Calu3 (cell line): ENCODE results near the gene CNTNAP4. TPM values are rescaled to one million over a fixed set of nuclear protein-coding genes. Genes with fewer than 3 reads are reported as not detected.

ENCODE experiments used
- BruUV-seq: library from RNA; stranded (reverse); fragments of 400-500 nt; replicated peaks from 2 replicates; lab custom pipeline; 2021; lab: Mats Ljungman, UMichigan
- CTCF ChIA-PET: fragments of 300-600 bp; sonication (Branson Sonifier 250); formaldehyde crosslinking; loops from one replicate; lab custom pipeline; 2022; ENCODE audit warnings: antibody characterized with exemption; lab: Charles Lee
- DNase-seq: peaks from one replicate; pipeline ENCODE4 v3.0.0; 2022
- H3K27ac Mint-ChIP-seq: one replicate; pipeline ENCODE4 v1.8.0; 2022; ENCODE audit warnings: mixed read lengths; ENCODE audit not compliant: unreplicated experiment
- H3K27me3 Mint-ChIP-seq: one replicate; pipeline ENCODE4 v1.8.0; 2022; ENCODE audit warnings: mixed read lengths; ENCODE audit not compliant: unreplicated experiment
- H3K36me3 Mint-ChIP-seq: one replicate; pipeline ENCODE4 v1.8.0; 2022; ENCODE audit warnings: mild to moderate bottlenecking, moderate library complexity, mixed read lengths; ENCODE audit not compliant: insufficient read depth, unreplicated experiment
- H3K4me1 Mint-ChIP-seq: one replicate; pipeline ENCODE4 v1.8.0; 2022; ENCODE audit warnings: mild to moderate bottlenecking, low read depth, mixed read lengths; ENCODE audit not compliant: unreplicated experiment
- H3K4me3 Mint-ChIP-seq: one replicate; pipeline ENCODE4 v1.8.0; 2022; ENCODE audit warnings: mild to moderate bottlenecking, low read depth, moderate library complexity, mixed read lengths; ENCODE audit not compliant: unreplicated experiment
- H3K9me3 Mint-ChIP-seq: one replicate; pipeline ENCODE4 v1.8.0; 2022; ENCODE audit warnings: low read depth, mixed read lengths; ENCODE audit not compliant: unreplicated experiment
- CTCF ChIP-seq: fragments of 200-600 bp; IDR thresholded peaks from one replicate; pipeline ENCODE4 v1.8.0; 2022; ENCODE audit warnings: antibody characterized with exemption; ENCODE audit not compliant: unreplicated experiment
- intact Hi-C: fragments of 100-400 bp; cut with micrococcal nuclease; formaldehyde crosslinking; loops from one replicate; pipeline ENCODE4 v1.10.0; 2022; ENCODE audit not compliant: unreplicated experiment
- total RNA-seq: library from RNA; stranded (reverse); gene quantifications from 2 replicates; pipeline ENCODE4 v1.2.3, GENCODE V29; 2022

Gene CNTNAP4
- total RNA-seq, 1 experiment from 2014 or later: not detected

- Mint-ChIP-seq H3K9me3 (peaks cover 2% of the 10 kb centered on the region), H3K27ac (no peak overlapping the region), H3K4me1 (no peaks in the 10 kb centered on the region), H3K4me3 (no peak overlapping the region), H3K36me3 (no peaks in the 10 kb centered on the region), H3K27me3 (no peaks in the 10 kb centered on the region)
- CTCF ChIA-PET: interaction anchor here (0.7 kb wide), 1 partner anchor 389 kb away, joined by 4 read pairs; no protein-coding TSS in a partner anchor
- no peak for DNase-seq
- no peak for TF ChIP-seq CTCF
- intact Hi-C loops: no loop called here
- BruUV-seq: no TSS peak
These were observed 83.2 kb downstream of the CNTNAP4 start for GRCh38 chr16:76360404-76360803.

GRCh38 chr16:76370344-76370743 is 93.1 kb downstream of the CNTNAP4 start:
- CTCF ChIA-PET: no interaction called here
- Mint-ChIP-seq H3K4me1 (no peaks in the 10 kb centered on the region), H3K4me3 (no peak overlapping the region), H3K27ac (no peak overlapping the region), H3K27me3 (no peaks in the 10 kb centered on the region), H3K36me3 (no peaks in the 10 kb centered on the region), H3K9me3 (peaks cover 3% of the 10 kb centered on the region)
- BruUV-seq: no TSS peak
- DNase-seq: no peak
- no peak for TF ChIP-seq CTCF
- intact Hi-C loops: no loop called here

GRCh38 chr16:76371441-76371840 is 94.2 kb downstream of the CNTNAP4 start:
- intact Hi-C loops: no loop called here
- no peak for TF ChIP-seq CTCF
- no peaks in the 10 kb centered on the region for H3K27me3 Mint-ChIP-seq
- H3K9me3 Mint-ChIP-seq: peaks cover 8% of the 10 kb centered on the region
- no peak for DNase-seq
- no peak overlapping the region for H3K27ac Mint-ChIP-seq
- CTCF ChIA-PET: no interaction called here
- BruUV-seq: no TSS peak
- H3K36me3 Mint-ChIP-seq: no peaks in the 10 kb centered on the region
- H3K4me1 Mint-ChIP-seq: no peaks in the 10 kb centered on the region
- no peak overlapping the region for H3K4me3 Mint-ChIP-seq

GRCh38 chr16:76373998-76374397 is 96.8 kb downstream of the CNTNAP4 start:
- CTCF ChIA-PET: no interaction called here
- intact Hi-C loops: no loop called here
- H3K27me3 Mint-ChIP-seq: no peaks in the 10 kb centered on the region

More at GRCh38 chr16:76373998-76374397, 96.8 kb downstream of the CNTNAP4 start:
- Mint-ChIP-seq H3K4me3 (no peak overlapping the region), H3K9me3 (peaks cover 11% of the 10 kb centered on the region), H3K4me1 (no peaks in the 10 kb centered on the region), H3K27ac (no peak overlapping the region), H3K36me3 (no peaks in the 10 kb centered on the region)
- no peak for TF ChIP-seq CTCF
- BruUV-seq: no TSS peak
- no peak for DNase-seq
